Measurements from ENCODE around the gene TEKT1. TPM values are rescaled to one million over a fixed set of nuclear protein-coding genes. Genes with fewer than 3 reads are reported as not detected.
"Not testable (repeated sequence)": the region's sequence is repeated elsewhere in the genome, so short reads cannot be mapped to it uniquely, and the experiment has no call there.

TEKT1 gene
- polyA plus RNA-seq, 1 donor (not counting 4 experiments of a cell fraction or from before 2014, with no cell fraction given), result not detected

GRCh38 chr17:6818938-6819337, 12.6 kb downstream of the TEKT1 start:
- dilution Hi-C loops (cut with MboI; ENCODE audit: extremely low pct_ligation_motif_present, low sequenced_read_pairs), result no loop called here
- H2AFZ ChIP-seq (ENCODE audit: control insufficient read depth, low read length), result no peak overlapping the region
- H3K27ac ChIP-seq (ENCODE audit: control insufficient read depth, insufficient read depth, low read length), result no peak overlapping the region
- FAIRE-seq (no peak), DNase-seq (ENCODE audit: low read depth, low spot score) (no peak)
- no peak overlapping the region for H3K9ac ChIP-seq (ENCODE audit: control insufficient read depth, extremely low read depth, insufficient read depth, low read length)
- peaks cover 5% of the 10 kb centered on the region for H3K27me3 ChIP-seq (ENCODE audit: control insufficient read depth, extremely low read depth, insufficient read depth, low read length)
- TF ChIP-seq CTCF (optimal IDR thresholded peaks at IDR 0.05 in 1 of 3, IDR thresholded peaks at IDR 0.05 in 1 of 3, conservative IDR thresholded peaks at IDR 0.05 in 1 of 3; ENCODE audit: extremely low read depth in 1 of 3, insufficient read depth in 2 of 3, low read length in 3 of 3) (no peak), EZH2 (IDR thresholded peaks at IDR 0.05; ENCODE audit: low read length) (no peak)
- H3K36me3 ChIP-seq (ENCODE audit: control insufficient read depth in 2 of 2, extremely low read depth in 1 of 2, insufficient read depth in 2 of 2, low read length in 2 of 2), result no peaks in the 10 kb centered on the region
- peaks cover 11% of the 10 kb centered on the region for H3K4me1 ChIP-seq (ENCODE audit: control insufficient read depth, extremely low read depth, insufficient read depth, low read length)
- H3K9me1 ChIP-seq (ENCODE audit: control insufficient read depth, extremely low read depth, insufficient read depth, low read length), result no peaks in the 10 kb centered on the region
- H4K20me1 ChIP-seq (ENCODE audit: control insufficient read depth, extremely low read depth, insufficient read depth, low read length), result no peaks in the 10 kb centered on the region
- no peaks in the 10 kb centered on the region for H3K79me2 ChIP-seq (ENCODE audit: control insufficient read depth, insufficient read depth, low read length)
- H3K4me2 ChIP-seq (ENCODE audit: control insufficient read depth, extremely low read depth, insufficient read depth, low read depth, low read length), result no peak overlapping the region
- H3K4me3 ChIP-seq (ENCODE audit: control insufficient read depth in 2 of 3, extremely low read depth in 1 of 3, insufficient read depth in 2 of 3, low read depth in 1 of 3, low read length in 3 of 3), result no peak overlapping the region
- H3K9me3 ChIP-seq (ENCODE audit: control insufficient read depth, low read depth, low read length), result no peaks in the 10 kb centered on the region

- H3K9me3 ChIP-seq (ENCODE audit: control insufficient read depth, low read depth, low read length); H3K9me1 ChIP-seq (ENCODE audit: control insufficient read depth, extremely low read depth, insufficient read depth, low read length); H3K27me3 ChIP-seq (ENCODE audit: control insufficient read depth, extremely low read depth, insufficient read depth, low read length); H3K4me1 ChIP-seq (ENCODE audit: control insufficient read depth, extremely low read depth, insufficient read depth, low read length); H3K27ac ChIP-seq (ENCODE audit: control insufficient read depth, insufficient read depth, low read length); H3K36me3 ChIP-seq (ENCODE audit: control insufficient read depth in 2 of 2, extremely low read depth in 1 of 2, insufficient read depth in 2 of 2, low read length in 2 of 2); H3K4me2 ChIP-seq (ENCODE audit: control insufficient read depth, extremely low read depth, insufficient read depth, low read depth, low read length); DNase-seq (ENCODE audit: low read depth, low spot score); H4K20me1 ChIP-seq (ENCODE audit: control insufficient read depth, extremely low read depth, insufficient read depth, low read length); FAIRE-seq; H3K9ac ChIP-seq (ENCODE audit: control insufficient read depth, extremely low read depth, insufficient read depth, low read length); H2AFZ ChIP-seq (ENCODE audit: control insufficient read depth, low read length); H3K4me3 ChIP-seq (ENCODE audit: control insufficient read depth in 2 of 3, extremely low read depth in 1 of 3, insufficient read depth in 2 of 3, low read depth in 1 of 3, low read length in 3 of 3); H3K79me2 ChIP-seq (ENCODE audit: control insufficient read depth, insufficient read depth, low read length); dilution Hi-C loops (cut with MboI; ENCODE audit: extremely low pct_ligation_motif_present, low sequenced_read_pairs): not testable (repeated sequence)
Measured at GRCh38 chr17:6816368-6816767, 15.2 kb downstream of the TEKT1 start.

GRCh38 chr17:6815775-6816174, 15.8 kb downstream of the TEKT1 start:
- FAIRE-seq, result no peak
- dilution Hi-C loops (cut with MboI; ENCODE audit: extremely low pct_ligation_motif_present, low sequenced_read_pairs), result no loop called here

More at GRCh38 chr17:6815775-6816174, 15.8 kb downstream of the TEKT1 start:
- no peak for TF ChIP-seq EZH2 (IDR thresholded peaks at IDR 0.05; ENCODE audit: low read length)
- TF ChIP-seq CTCF (optimal IDR thresholded peaks at IDR 0.05 in 1 of 3, IDR thresholded peaks at IDR 0.05 in 1 of 3, conservative IDR thresholded peaks at IDR 0.05 in 1 of 3; ENCODE audit: extremely low read depth in 1 of 3, insufficient read depth in 2 of 3, low read length in 3 of 3), result no peak
- Histone ChIP-seq H3K4me3 (ENCODE audit: control insufficient read depth in 2 of 3, extremely low read depth in 1 of 3, insufficient read depth in 2 of 3, low read depth in 1 of 3, low read length in 3 of 3) (no peak overlapping the region), H3K9me1 (ENCODE audit: control insufficient read depth, extremely low read depth, insufficient read depth, low read length) (no peaks in the 10 kb centered on the region), H2AFZ (ENCODE audit: control insufficient read depth, low read length) (no peak overlapping the region), H3K9ac (ENCODE audit: control insufficient read depth, extremely low read depth, insufficient read depth, low read length) (no peak overlapping the region), H3K36me3 (ENCODE audit: control insufficient read depth in 2 of 2, extremely low read depth in 1 of 2, insufficient read depth in 2 of 2, low read length in 2 of 2) (no peaks in the 10 kb centered on the region), H3K79me2 (ENCODE audit: control insufficient read depth, insufficient read depth, low read length) (no peaks in the 10 kb centered on the region), H3K9me3 (ENCODE audit: control insufficient read depth, low read depth, low read length) (no peaks in the 10 kb centered on the region), H3K27me3 (ENCODE audit: control insufficient read depth, extremely low read depth, insufficient read depth, low read length) (peaks cover 5% of the 10 kb centered on the region), H3K4me1 (ENCODE audit: control insufficient read depth, extremely low read depth, insufficient read depth, low read length) (no peaks in the 10 kb centered on the region), H3K4me2 (ENCODE audit: control insufficient read depth, extremely low read depth, insufficient read depth, low read depth, low read length) (no peak overlapping the region), H4K20me1 (ENCODE audit: control insufficient read depth, extremely low read depth, insufficient read depth, low read length) (no peaks in the 10 kb centered on the region), H3K27ac (ENCODE audit: control insufficient read depth, insufficient read depth, low read length) (no peak overlapping the region)
- no peak for DNase-seq (ENCODE audit: low read depth, low spot score)

All from keratinocyte (primary cell).